HepG2 (cell line): ENCODE measurements around the gene BIK. TPM values are rescaled to one million over a fixed set of nuclear protein-coding genes. Genes with fewer than 3 reads are reported as not detected.

Experiments used
- CAMTA2 ChIP-seq: sonication (generic); formaldehyde crosslinking; IDR thresholded peaks from 2 replicates; pipeline ENCODE4 v1.4.0; 2020; ENCODE audit warnings: mild to moderate bottlenecking, missing genetic modification reagents, borderline replicate concordance
- EED ChIP-seq: sonication (generic); formaldehyde crosslinking; IDR thresholded peaks from 2 replicates; pipeline ENCODE4 v1.5.0; 2020; ENCODE audit warnings: mild to moderate bottlenecking, missing genetic modification reagents
- JUN ChIP-seq: sonication (generic); formaldehyde crosslinking; IDR thresholded peaks from 2 replicates; pipeline ENCODE4 v1.4.0; 2020; ENCODE audit warnings: mild to moderate bottlenecking, missing genetic modification reagents
- KDM2A ChIP-seq: sonication (generic); formaldehyde crosslinking; IDR thresholded peaks from 2 replicates; pipeline ENCODE4 v1.4.0; 2020; ENCODE audit warnings: low read depth, missing genetic modification reagents, borderline replicate concordance
- NFE2L1 ChIP-seq: sonication (generic); formaldehyde crosslinking; IDR thresholded peaks from 2 replicates; pipeline ENCODE4 v1.4.0; 2020; ENCODE audit warnings: missing genetic modification reagents, mild to moderate bottlenecking, borderline replicate concordance
- TGIF2 ChIP-seq: IDR thresholded peaks from 2 replicates; pipeline ENCODE4 v1.6.1; 2016; ENCODE audit warnings: control low read depth, missing compliant biosample characterization
- ZKSCAN5 ChIP-seq: sonication (generic); formaldehyde crosslinking; IDR thresholded peaks from 2 replicates; pipeline ENCODE4 v1.5.1; 2020; ENCODE audit warnings: mild to moderate bottlenecking, missing genetic modification reagents
- ZNF101 ChIP-seq: sonication (generic); formaldehyde crosslinking; IDR thresholded peaks from 2 replicates; pipeline ENCODE4 v1.4.0; 2020; ENCODE audit warnings: mild to moderate bottlenecking, low read depth, missing genetic modification reagents, borderline replicate concordance
- ZNF124 ChIP-seq: sonication (generic); formaldehyde crosslinking; IDR thresholded peaks from 2 replicates; pipeline ENCODE4 v1.4.0; 2020; ENCODE audit warnings: missing genetic modification reagents
- ZNF253 ChIP-seq: sonication (generic); formaldehyde crosslinking; IDR thresholded peaks from 2 replicates; pipeline ENCODE4 v1.8.0; 2022; ENCODE audit warnings: mild to moderate bottlenecking, missing genetic modification reagents, borderline replicate concordance
- ZNF713 ChIP-seq: sonication (generic); formaldehyde crosslinking; IDR thresholded peaks from 2 replicates; pipeline ENCODE4 v1.4.0; 2020; ENCODE audit warnings: mild to moderate bottlenecking, missing genetic modification reagents
- ZNF776 ChIP-seq: sonication (generic); formaldehyde crosslinking; IDR thresholded peaks from 2 replicates; pipeline ENCODE4 v1.4.0; 2020; ENCODE audit warnings: mild to moderate bottlenecking, missing genetic modification reagents
- ZNF883 ChIP-seq: sonication (generic); formaldehyde crosslinking; IDR thresholded peaks from 2 replicates; pipeline ENCODE4 v1.5.1; 2020; ENCODE audit warnings: mild to moderate bottlenecking, missing genetic modification reagents; ENCODE audit errors: not compliant biosample characterization
- polyA plus RNA-seq, 8 experiments: library from polyadenylated mRNA; depleted of rRNA in 3 of 8; stranded (reverse) in 7 of 8; unstranded in 1 of 8; fragments of >200 nt; fragmentation: Illumina TruSeq in 4 of 8; extraction: Trizol in 4 of 8; gene quantifications; 2 replicates each; pipeline versions ENCODE4 v1.2.1 to v1.2.3, GENCODE V29; 2011 to 2016; ENCODE audit warnings: low read depth in 4 of 8, missing spikeins in 1 of 8, mixed read lengths in 1 of 8; ENCODE audit not compliant: insufficient read depth in 1 of 8
- total RNA-seq, 5 experiments: library from RNA; depleted of rRNA; stranded (reverse); fragments of >200 nt; fragmentation: Illumina TruSeq; extraction: Trizol; gene quantifications; 2 replicates each; pipeline ENCODE4 v1.2.3, GENCODE V29; 2016; ENCODE audit warnings: low read depth in 1 of 5
- TF ChIP-seq, protein P1 (sequence below): sonication (generic); formaldehyde crosslinking; IDR thresholded peaks from 2 replicates; pipeline ENCODE4 v1.4.0; 2020; ENCODE audit warnings: missing genetic modification reagents
- TF ChIP-seq, protein P2 (sequence below): IDR thresholded peaks from 2 replicates; pipeline ENCODE4 v1.6.1; 2012; ENCODE audit warnings: inconsistent platforms
- TF ChIP-seq, protein P3 (sequence below): sonication (generic); formaldehyde crosslinking; IDR thresholded peaks from 2 replicates; pipeline ENCODE4 v1.4.0; 2020; ENCODE audit warnings: missing genetic modification reagents, borderline replicate concordance
- TF ChIP-seq, protein P4 (sequence below): sonication (generic); formaldehyde crosslinking; IDR thresholded peaks from 2 replicates; pipeline ENCODE4 v1.4.0; 2020; ENCODE audit warnings: missing genetic modification reagents

The BIK gene
- total and polyA plus RNA-seq, 2 of the 13 experiments (the other 11 are each of a cell fraction or from before 2014, with no cell fraction given) = 0.54 to 0.80 TPM

DNA sequence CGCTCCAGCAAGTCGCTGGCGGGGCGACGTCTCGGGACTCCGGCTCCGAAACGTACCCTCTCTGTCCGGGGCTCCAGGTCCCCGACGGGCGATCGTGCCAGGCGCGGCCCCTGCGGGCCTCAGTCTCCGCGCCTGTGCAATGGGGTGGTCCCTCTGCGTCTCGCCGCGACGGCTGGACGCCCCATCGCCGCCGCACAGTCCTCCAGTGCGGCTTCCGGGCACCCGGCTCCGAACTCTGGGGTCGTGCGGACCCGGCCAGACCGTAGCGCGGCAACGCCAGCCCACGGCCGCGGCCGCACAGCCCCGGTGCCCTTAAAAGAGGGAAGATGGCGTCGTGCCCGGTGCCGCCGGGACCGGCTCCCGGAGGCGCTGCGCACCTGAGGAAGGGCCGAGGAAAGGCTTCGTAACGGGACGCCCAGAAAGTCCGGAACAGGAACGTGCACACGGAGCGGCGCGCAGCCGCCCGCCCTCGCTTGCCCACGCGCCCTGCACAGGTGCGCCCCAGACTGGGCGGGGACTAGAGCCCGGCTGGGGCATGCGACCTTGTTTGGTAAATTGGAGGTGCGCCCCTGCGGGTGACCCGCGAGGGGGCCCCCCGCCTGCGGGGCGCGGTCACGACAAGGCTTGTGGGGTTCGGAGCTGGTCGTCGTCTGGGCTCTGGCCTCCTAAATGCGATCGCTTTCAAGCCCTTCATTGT, 525 bp downstream of the BIK start (continued):
- TF ChIP-seq ZNF253 (CRISPR knock-in tag) (no peak), NFE2L1 (CRISPR knock-in tag) (no peak), CAMTA2 (no peak), EED (CRISPR knock-in tag) (peak; percentile 75), ZKSCAN5 (CRISPR knock-in tag) (no peak), TGIF2 (CRISPR knock-in tag) (no peak), ZNF776 (CRISPR knock-in tag) (0 out of 2 replicates have a peak, but pooled peaks have one; percentile 59), JUN (no peak), ZNF124 (peak; percentile 75), ZNF713 (CRISPR knock-in tag) (no peak), ZNF101 (CRISPR knock-in tag) (no peak), ZNF883 (CRISPR knock-in tag) (peak; percentile 59), KDM2A (CRISPR knock-in tag) (peak; percentile 16; the same call in 1 of the 2 replicates)
- TF ChIP-seq, protein P1, sequence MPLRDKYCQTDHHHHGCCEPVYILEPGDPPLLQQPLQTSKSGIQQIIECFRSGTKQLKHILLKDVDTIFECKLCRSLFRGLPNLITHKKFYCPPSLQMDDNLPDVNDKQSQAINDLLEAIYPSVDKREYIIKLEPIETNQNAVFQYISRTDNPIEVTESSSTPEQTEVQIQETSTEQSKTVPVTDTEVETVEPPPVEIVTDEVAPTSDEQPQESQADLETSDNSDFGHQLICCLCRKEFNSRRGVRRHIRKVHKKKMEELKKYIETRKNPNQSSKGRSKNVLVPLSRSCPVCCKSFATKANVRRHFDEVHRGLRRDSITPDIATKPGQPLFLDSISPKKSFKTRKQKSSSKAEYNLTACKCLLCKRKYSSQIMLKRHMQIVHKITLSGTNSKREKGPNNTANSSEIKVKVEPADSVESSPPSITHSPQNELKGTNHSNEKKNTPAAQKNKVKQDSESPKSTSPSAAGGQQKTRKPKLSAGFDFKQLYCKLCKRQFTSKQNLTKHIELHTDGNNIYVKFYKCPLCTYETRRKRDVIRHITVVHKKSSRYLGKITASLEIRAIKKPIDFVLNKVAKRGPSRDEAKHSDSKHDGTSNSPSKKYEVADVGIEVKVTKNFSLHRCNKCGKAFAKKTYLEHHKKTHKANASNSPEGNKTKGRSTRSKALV (CRISPR knock-in tag) = peak; percentile 81; the same call in 1 of the 2 replicates
- TF ChIP-seq, protein P2, sequence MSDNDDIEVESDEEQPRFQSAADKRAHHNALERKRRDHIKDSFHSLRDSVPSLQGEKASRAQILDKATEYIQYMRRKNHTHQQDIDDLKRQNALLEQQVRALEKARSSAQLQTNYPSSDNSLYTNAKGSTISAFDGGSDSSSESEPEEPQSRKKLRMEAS = peak; percentile 61; the same call in 1 of the 2 replicates
- TF ChIP-seq, protein P3, sequence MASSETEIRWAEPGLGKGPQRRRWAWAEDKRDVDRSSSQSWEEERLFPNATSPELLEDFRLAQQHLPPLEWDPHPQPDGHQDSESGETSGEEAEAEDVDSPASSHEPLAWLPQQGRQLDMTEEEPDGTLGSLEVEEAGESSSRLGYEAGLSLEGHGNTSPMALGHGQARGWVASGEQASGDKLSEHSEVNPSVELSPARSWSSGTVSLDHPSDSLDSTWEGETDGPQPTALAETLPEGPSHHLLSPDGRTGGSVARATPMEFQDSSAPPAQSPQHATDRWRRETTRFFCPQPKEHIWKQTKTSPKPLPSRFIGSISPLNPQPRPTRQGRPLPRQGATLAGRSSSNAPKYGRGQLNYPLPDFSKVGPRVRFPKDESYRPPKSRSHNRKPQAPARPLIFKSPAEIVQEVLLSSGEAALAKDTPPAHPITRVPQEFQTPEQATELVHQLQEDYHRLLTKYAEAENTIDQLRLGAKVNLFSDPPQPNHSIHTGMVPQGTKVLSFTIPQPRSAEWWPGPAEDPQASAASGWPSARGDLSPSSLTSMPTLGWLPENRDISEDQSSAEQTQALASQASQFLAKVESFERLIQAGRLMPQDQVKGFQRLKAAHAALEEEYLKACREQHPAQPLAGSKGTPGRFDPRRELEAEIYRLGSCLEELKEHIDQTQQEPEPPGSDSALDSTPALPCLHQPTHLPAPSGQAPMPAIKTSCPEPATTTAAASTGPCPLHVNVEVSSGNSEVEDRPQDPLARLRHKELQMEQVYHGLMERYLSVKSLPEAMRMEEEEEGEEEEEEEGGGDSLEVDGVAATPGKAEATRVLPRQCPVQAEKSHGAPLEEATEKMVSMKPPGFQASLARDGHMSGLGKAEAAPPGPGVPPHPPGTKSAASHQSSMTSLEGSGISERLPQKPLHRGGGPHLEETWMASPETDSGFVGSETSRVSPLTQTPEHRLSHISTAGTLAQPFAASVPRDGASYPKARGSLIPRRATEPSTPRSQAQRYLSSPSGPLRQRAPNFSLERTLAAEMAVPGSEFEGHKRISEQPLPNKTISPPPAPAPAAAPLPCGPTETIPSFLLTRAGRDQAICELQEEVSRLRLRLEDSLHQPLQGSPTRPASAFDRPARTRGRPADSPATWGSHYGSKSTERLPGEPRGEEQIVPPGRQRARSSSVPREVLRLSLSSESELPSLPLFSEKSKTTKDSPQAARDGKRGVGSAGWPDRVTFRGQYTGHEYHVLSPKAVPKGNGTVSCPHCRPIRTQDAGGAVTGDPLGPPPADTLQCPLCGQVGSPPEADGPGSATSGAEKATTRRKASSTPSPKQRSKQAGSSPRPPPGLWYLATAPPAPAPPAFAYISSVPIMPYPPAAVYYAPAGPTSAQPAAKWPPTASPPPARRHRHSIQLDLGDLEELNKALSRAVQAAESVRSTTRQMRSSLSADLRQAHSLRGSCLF = 0 out of 2 replicates have a peak, but pooled peaks have one; percentile 21
- TF ChIP-seq, protein P4, sequence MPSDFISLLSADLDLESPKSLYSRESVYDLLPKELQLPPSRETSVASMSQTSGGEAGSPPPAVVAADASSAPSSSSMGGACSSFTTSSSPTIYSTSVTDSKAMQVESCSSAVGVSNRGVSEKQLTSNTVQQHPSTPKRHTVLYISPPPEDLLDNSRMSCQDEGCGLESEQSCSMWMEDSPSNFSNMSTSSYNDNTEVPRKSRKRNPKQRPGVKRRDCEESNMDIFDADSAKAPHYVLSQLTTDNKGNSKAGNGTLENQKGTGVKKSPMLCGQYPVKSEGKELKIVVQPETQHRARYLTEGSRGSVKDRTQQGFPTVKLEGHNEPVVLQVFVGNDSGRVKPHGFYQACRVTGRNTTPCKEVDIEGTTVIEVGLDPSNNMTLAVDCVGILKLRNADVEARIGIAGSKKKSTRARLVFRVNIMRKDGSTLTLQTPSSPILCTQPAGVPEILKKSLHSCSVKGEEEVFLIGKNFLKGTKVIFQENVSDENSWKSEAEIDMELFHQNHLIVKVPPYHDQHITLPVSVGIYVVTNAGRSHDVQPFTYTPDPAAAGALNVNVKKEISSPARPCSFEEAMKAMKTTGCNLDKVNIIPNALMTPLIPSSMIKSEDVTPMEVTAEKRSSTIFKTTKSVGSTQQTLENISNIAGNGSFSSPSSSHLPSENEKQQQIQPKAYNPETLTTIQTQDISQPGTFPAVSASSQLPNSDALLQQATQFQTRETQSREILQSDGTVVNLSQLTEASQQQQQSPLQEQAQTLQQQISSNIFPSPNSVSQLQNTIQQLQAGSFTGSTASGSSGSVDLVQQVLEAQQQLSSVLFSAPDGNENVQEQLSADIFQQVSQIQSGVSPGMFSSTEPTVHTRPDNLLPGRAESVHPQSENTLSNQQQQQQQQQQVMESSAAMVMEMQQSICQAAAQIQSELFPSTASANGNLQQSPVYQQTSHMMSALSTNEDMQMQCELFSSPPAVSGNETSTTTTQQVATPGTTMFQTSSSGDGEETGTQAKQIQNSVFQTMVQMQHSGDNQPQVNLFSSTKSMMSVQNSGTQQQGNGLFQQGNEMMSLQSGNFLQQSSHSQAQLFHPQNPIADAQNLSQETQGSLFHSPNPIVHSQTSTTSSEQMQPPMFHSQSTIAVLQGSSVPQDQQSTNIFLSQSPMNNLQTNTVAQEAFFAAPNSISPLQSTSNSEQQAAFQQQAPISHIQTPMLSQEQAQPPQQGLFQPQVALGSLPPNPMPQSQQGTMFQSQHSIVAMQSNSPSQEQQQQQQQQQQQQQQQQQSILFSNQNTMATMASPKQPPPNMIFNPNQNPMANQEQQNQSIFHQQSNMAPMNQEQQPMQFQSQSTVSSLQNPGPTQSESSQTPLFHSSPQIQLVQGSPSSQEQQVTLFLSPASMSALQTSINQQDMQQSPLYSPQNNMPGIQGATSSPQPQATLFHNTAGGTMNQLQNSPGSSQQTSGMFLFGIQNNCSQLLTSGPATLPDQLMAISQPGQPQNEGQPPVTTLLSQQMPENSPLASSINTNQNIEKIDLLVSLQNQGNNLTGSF (CRISPR knock-in tag) = peak; percentile 60; the same call in 1 of the 2 replicates
